Hepatocyte (in vitro differentiated cells): Measurements from ENCODE around the gene MAPRE2. TPM values are rescaled to one million over a fixed set of nuclear protein-coding genes. Genes with fewer than 3 reads are reported as not detected.
A peak's percentile ranks its signal among the peaks of the same experiment; 100 is the strongest.

Experiments
- DNase-seq: peaks from one replicate; pipeline ENCODE4 v3.0.0-alpha.2; 2016; ENCODE audit warnings: low spot score
- H2AFZ ChIP-seq: fragments of 200-600 bp; sonication (generic); 2 replicates; pipeline ENCODE4 v1.6.0; 2016; ENCODE audit warnings: antibody characterized with exemption, mild to moderate bottlenecking
- H3K27ac ChIP-seq: fragments of 200-600 bp; sonication (generic); 2 replicates; pipeline ENCODE4 v1.5.1; 2016; ENCODE audit warnings: mild to moderate bottlenecking
- H3K27me3 ChIP-seq: fragments of 200-600 bp; sonication (generic); 2 replicates; pipeline ENCODE4 v1.6.1; 2016
- H3K36me3 ChIP-seq: fragments of 200-600 bp; sonication (generic); replicated peaks from 2 replicates; pipeline ENCODE4 v1.5.1; 2016; ENCODE audit warnings: low read depth; ENCODE audit not compliant: insufficient read depth
- H3K4me1 ChIP-seq: fragments of 200-600 bp; sonication (generic); 2 replicates; pipeline ENCODE4 v1.5.1; 2016; ENCODE audit warnings: mild to moderate bottlenecking, moderate library complexity; ENCODE audit not compliant: insufficient read depth
- H3K4me2 ChIP-seq: fragments of 200-600 bp; sonication (generic); 2 replicates; pipeline ENCODE4 v1.6.0; 2016
- H3K4me3 ChIP-seq: fragments of 200-600 bp; sonication (generic); 2 replicates; pipeline ENCODE4 v1.5.1; 2016; ENCODE audit warnings: mild to moderate bottlenecking
- H3K79me2 ChIP-seq: fragments of 200-600 bp; sonication (generic); 2 replicates; pipeline ENCODE4 v1.6.0; 2017; ENCODE audit warnings: mild to moderate bottlenecking
- H3K9me2 ChIP-seq: fragments of 200-600 bp; sonication (generic); replicated peaks from 2 replicates; pipeline ENCODE4 v1.6.0; 2017; ENCODE audit warnings: mild to moderate bottlenecking; ENCODE audit not compliant: insufficient read depth
- H3K9me3 ChIP-seq: fragments of 200-600 bp; sonication (generic); 2 replicates; pipeline ENCODE4 v1.5.1; 2016; ENCODE audit warnings: low read depth, mild to moderate bottlenecking
- H4K20me1 ChIP-seq: fragments of 200-600 bp; sonication (generic); 2 replicates; pipeline ENCODE4 v1.6.0; 2016; ENCODE audit warnings: mild to moderate bottlenecking; ENCODE audit not compliant: insufficient read depth, poor library complexity, severe bottlenecking
- CTCF ChIP-seq: fragments of 200-600 bp; sonication (generic); IDR thresholded peaks from 2 replicates; pipeline ENCODE4 v1.5.1; 2016; ENCODE audit warnings: antibody characterized with exemption, mild to moderate bottlenecking; ENCODE audit not compliant: poor library complexity
- EZH2 ChIP-seq: fragments of 200-600 bp; sonication (generic); IDR thresholded peaks from 2 replicates; pipeline ENCODE4 v1.6.1; 2016; ENCODE audit warnings: antibody characterized with exemption, mild to moderate bottlenecking, borderline replicate concordance
- EZH2phosphoT487 ChIP-seq: fragments of 200-600 bp; sonication (generic); IDR thresholded peaks from one replicate; pipeline ENCODE4 v1.6.1; 2018; ENCODE audit warnings: antibody characterized with exemption, mild to moderate bottlenecking, low read depth, moderate library complexity; ENCODE audit not compliant: unreplicated experiment, severe bottlenecking
- WGBS: methylation state at CpG from one replicate; pipeline ENCODE4 v1.1.6; 2016; ENCODE audit warnings: low lambda C conversion rate; ENCODE audit errors: missing lambda C conversion rate; 5-methylcytosine and 5-hydroxymethylcytosine counted together
- polyA plus RNA-seq: library from polyadenylated mRNA; unstranded; fragments of >200 nt; fragmentation: Nextera tagmentation; extraction: Ambion mirVana; gene quantifications from 2 replicates; pipeline ENCODE4 v1.2.1, GENCODE V29; 2016
- total RNA-seq: library from RNA; depleted of rRNA; stranded (reverse); fragments of >200 nt; gene quantifications from 2 replicates; pipeline ENCODE4 v1.2.3, GENCODE V29; 2014

Gene MAPRE2
- total and polyA plus RNA-seq, 2 experiments from 2014 or later = 19.1 to 27.6 TPM

GRCh38 chr18:35186291-35187034 is 145.2 kb downstream of the MAPRE2 start:
- Histone ChIP-seq H3K27ac (peak overlapping the region; percentile 28), H4K20me1 (no peaks in the 10 kb centered on the region), H2AFZ (no peak overlapping the region)

GRCh38 chr18:35189510-35189909 is 148.3 kb downstream of the MAPRE2 start:
- no peaks in the 10 kb centered on the region for H3K9me3 ChIP-seq
- no peaks in the 10 kb centered on the region for H3K9me2 ChIP-seq
- no peaks in the 10 kb centered on the region for H3K36me3 ChIP-seq
- no peaks in the 10 kb centered on the region for H4K20me1 ChIP-seq
- no peaks in the 10 kb centered on the region for H3K79me2 ChIP-seq
- H3K27me3 ChIP-seq = no peaks in the 10 kb centered on the region
- no peak overlapping the region for H3K4me3 ChIP-seq
- TF ChIP-seq CTCF (no peak), EZH2phosphoT487 (peak; percentile 17), EZH2 (no peak)
- H2AFZ ChIP-seq = no peak overlapping the region
- H3K4me2 ChIP-seq = no peak overlapping the region
- H3K27ac ChIP-seq = peak overlapping the region; percentile 63
- H3K4me1 ChIP-seq = peaks cover 8% of the 10 kb centered on the region
- WGBS = 50% methylated on average over 1 of the region's 1 CpG
- peak; percentile 20 for DNase-seq

More at GRCh38 chr18:35186291-35187034, 145.2 kb downstream of the MAPRE2 start:
- Histone ChIP-seq H3K9me3 (no peaks in the 10 kb centered on the region), H3K9me2 (no peaks in the 10 kb centered on the region), H3K4me1 (peaks cover 5% of the 10 kb centered on the region), H3K27me3 (no peaks in the 10 kb centered on the region), H3K79me2 (no peaks in the 10 kb centered on the region), H3K4me3 (no peak overlapping the region), H3K4me2 (no peak overlapping the region), H3K36me3 (no peaks in the 10 kb centered on the region)
- DNase-seq = no peak
- 65% methylated on average over 6 of the region's 6 CpGs for WGBS
- TF ChIP-seq EZH2phosphoT487 = no peak
- TF ChIP-seq EZH2 = no peak
- no peak for TF ChIP-seq CTCF

DNA sequence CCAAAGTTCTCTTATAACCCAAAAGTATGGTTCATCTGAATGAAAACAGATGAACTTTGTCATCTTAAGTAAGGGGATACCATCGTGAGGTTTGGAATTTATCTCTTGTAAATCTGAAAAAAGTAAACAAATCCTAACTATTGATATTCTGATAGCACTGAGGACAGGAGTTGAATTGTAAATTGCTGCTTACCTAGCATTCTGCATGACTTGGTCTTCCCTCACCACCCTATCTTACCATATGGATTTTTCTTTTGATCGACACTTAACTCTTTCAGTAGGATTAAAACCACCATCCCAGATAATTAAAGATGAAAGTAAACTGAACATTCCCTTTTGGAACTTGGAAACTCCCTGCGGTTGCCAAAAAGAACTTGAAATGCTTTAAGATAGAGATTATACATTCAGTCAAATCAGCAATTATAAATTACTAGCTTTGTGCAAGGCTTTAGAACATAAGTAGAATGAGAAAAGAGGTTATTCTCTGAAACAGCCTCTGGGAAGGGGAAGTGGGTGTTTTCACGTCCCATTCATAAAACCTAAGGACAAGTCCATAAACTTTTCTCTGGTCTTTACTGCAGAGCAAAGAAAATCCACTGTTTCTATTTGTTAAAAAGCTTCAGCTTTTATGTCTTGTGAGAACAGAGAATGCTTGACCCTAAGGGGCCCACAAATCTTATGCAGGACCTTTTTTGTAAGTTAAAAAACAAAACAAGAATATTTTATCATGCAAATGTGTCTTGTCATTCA is 149.9 kb downstream of the MAPRE2 start:
- Histone ChIP-seq H3K79me2 (no peaks in the 10 kb centered on the region), H3K9me3 (no peaks in the 10 kb centered on the region), H3K27me3 (no peaks in the 10 kb centered on the region), H4K20me1 (no peaks in the 10 kb centered on the region), H3K27ac (peak overlapping the region; percentile 63), H3K9me2 (no peaks in the 10 kb centered on the region), H3K4me3 (no peak overlapping the region), H3K4me2 (no peak overlapping the region), H3K36me3 (no peaks in the 10 kb centered on the region), H2AFZ (no peak overlapping the region), H3K4me1 (peaks cover 8% of the 10 kb centered on the region)
- WGBS = 42% methylated on average over 4 of the region's 4 CpGs
- TF ChIP-seq EZH2phosphoT487 (no peak), CTCF (no peak), EZH2 (no peak)
- no peak for DNase-seq
